Measurements from ENCODE around the gene OR2AE1.

DNA sequence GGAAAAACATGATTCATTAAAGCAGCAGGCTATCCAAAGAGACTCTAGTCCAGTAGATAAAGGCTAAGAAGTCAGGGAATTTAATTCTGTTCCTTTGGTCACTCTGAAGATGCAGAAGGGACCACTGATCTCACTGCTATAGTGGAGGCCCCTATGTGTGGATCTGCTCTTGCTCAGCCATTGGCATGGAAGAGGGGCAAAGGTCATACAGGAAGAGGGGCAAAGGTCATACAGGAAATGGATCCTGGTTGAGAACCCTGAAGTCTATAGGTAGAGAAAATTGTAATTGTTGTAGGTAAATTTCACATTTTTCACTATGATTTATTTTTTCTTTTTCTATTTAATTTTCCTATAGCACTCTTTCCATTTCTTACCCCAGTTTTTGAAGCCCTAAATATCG is 21.6 kb downstream of the OR2AE1 start:
- TF ChIP-seq EZH2 (IDR thresholded peaks at IDR 0.05; ENCODE audit: borderline replicate concordance, insufficient read depth, low read length, poor library complexity, severe bottlenecking) (no peak), TAF1 (IDR thresholded peaks at IDR 0.05; ENCODE audit: low read depth) (no peak), EP300 (conservative IDR thresholded peaks at IDR 0.05; ENCODE audit: poor library complexity, severe bottlenecking) (no peak), POLR2AphosphoS5 (IDR thresholded peaks at IDR 0.05) (no peak), SMC3 (conservative IDR thresholded peaks at IDR 0.05; ENCODE audit: poor library complexity) (no peak)
- TF ChIP-seq, protein P1, sequence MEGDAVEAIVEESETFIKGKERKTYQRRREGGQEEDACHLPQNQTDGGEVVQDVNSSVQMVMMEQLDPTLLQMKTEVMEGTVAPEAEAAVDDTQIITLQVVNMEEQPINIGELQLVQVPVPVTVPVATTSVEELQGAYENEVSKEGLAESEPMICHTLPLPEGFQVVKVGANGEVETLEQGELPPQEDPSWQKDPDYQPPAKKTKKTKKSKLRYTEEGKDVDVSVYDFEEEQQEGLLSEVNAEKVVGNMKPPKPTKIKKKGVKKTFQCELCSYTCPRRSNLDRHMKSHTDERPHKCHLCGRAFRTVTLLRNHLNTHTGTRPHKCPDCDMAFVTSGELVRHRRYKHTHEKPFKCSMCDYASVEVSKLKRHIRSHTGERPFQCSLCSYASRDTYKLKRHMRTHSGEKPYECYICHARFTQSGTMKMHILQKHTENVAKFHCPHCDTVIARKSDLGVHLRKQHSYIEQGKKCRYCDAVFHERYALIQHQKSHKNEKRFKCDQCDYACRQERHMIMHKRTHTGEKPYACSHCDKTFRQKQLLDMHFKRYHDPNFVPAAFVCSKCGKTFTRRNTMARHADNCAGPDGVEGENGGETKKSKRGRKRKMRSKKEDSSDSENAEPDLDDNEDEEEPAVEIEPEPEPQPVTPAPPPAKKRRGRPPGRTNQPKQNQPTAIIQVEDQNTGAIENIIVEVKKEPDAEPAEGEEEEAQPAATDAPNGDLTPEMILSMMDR (IDR thresholded peaks at IDR 0.05; ENCODE audit: poor library complexity, severe bottlenecking): no peak

All from neural cell (in vitro differentiated cells).